H9 (cell line): ENCODE measurements around the gene DNAJC18. TPM values are rescaled to one million over a fixed set of nuclear protein-coding genes. Genes with fewer than 3 reads are reported as not detected.

Experiments
- DNase-seq: peaks from one replicate; pipeline ENCODE4 v3.0.0-alpha.2; 2017
- H2AFZ ChIP-seq: one replicate; pipeline ENCODE4 v1.6.1; 2013; ENCODE audit warnings: mild to moderate bottlenecking, low read length, control low read depth, moderate library complexity
- H2AK5ac ChIP-seq: 2 replicates; pipeline ENCODE4 v1.6.1; 2013; ENCODE audit warnings: low read length, control low read depth, mixed read lengths; ENCODE audit not compliant: insufficient read length
- H2BK120ac ChIP-seq: one replicate; pipeline ENCODE4 v1.6.1; 2013; ENCODE audit warnings: low read depth, mild to moderate bottlenecking, low read length, control low read depth, inconsistent platforms; ENCODE audit not compliant: poor library complexity, severe bottlenecking
- H2BK12ac ChIP-seq: 2 replicates; pipeline ENCODE4 v1.6.1; 2013; ENCODE audit warnings: low read length, control low read depth, mixed read lengths, low read depth; ENCODE audit not compliant: insufficient read length
- H2BK15ac ChIP-seq: 2 replicates; pipeline ENCODE4 v1.6.1; 2013; ENCODE audit warnings: low read depth, low read length, control low read depth
- H2BK20ac ChIP-seq: one replicate; pipeline ENCODE4 v1.6.1; 2013; ENCODE audit warnings: low read depth, mild to moderate bottlenecking, low read length, control low read depth, inconsistent platforms; ENCODE audit not compliant: poor library complexity, severe bottlenecking
- H2BK5ac ChIP-seq: 2 replicates; pipeline ENCODE4 v1.6.1; 2013; ENCODE audit warnings: low read length, control low read depth, mixed read lengths; ENCODE audit not compliant: insufficient read length
- H3K14ac ChIP-seq: 2 replicates; pipeline ENCODE4 v1.6.1; 2013; ENCODE audit warnings: low read length, control low read depth; ENCODE audit not compliant: insufficient read depth
- H3K18ac ChIP-seq: 2 replicates; pipeline ENCODE4 v1.6.1; 2013; ENCODE audit warnings: low read depth, mild to moderate bottlenecking, mixed read lengths, low read length, control low read depth; ENCODE audit not compliant: insufficient read length
- H3K23ac ChIP-seq: 2 replicates; pipeline ENCODE4 v1.6.1; 2013; ENCODE audit warnings: low read length, control low read depth, mixed read lengths, low read depth; ENCODE audit not compliant: insufficient read length
- H3K23me2 ChIP-seq: 2 replicates; pipeline ENCODE4 v1.6.1; 2013; ENCODE audit warnings: low read depth, mild to moderate bottlenecking, mixed read lengths, low read length, control low read depth; ENCODE audit not compliant: insufficient read length, poor library complexity, severe bottlenecking
- H3K27ac ChIP-seq: 2 replicates; pipeline ENCODE4 v1.5.1; 2013; ENCODE audit warnings: low read length, control low read depth, mixed read lengths, low read depth; ENCODE audit not compliant: insufficient read length
- H3K27me3 ChIP-seq: 2 replicates; pipeline ENCODE4 v1.6.1; 2013; ENCODE audit warnings: low read length, control low read depth, inconsistent platforms; ENCODE audit not compliant: insufficient read depth
- H3K4ac ChIP-seq: 2 replicates; pipeline ENCODE4 v1.6.1; 2013; ENCODE audit warnings: low read depth, mild to moderate bottlenecking, control low read depth, inconsistent platforms, low read length, moderate library complexity
- H3K4me1 ChIP-seq: 2 replicates; pipeline ENCODE4 v1.6.1; 2013; ENCODE audit warnings: low read length, control low read depth, inconsistent platforms; ENCODE audit not compliant: insufficient read depth
- H3K4me2 ChIP-seq: 2 replicates; pipeline ENCODE4 v1.6.1; 2013; ENCODE audit warnings: low read length, control low read depth, mixed read lengths; ENCODE audit not compliant: insufficient read length, insufficient read depth
- H3K56ac ChIP-seq: 2 replicates; pipeline ENCODE4 v1.6.1; 2013; ENCODE audit warnings: low read depth, mild to moderate bottlenecking, mixed read lengths, low read length, control low read depth; ENCODE audit not compliant: insufficient read length
- H3K79me1 ChIP-seq: 2 replicates; pipeline ENCODE4 v1.6.1; 2013; ENCODE audit warnings: low read depth, mild to moderate bottlenecking, moderate library complexity, low read length, control low read depth, inconsistent platforms; ENCODE audit not compliant: insufficient read depth, poor library complexity, severe bottlenecking
- H3K79me2 ChIP-seq: 2 replicates; pipeline ENCODE4 v1.6.1; 2013; ENCODE audit warnings: low read length, control low read depth, inconsistent platforms; ENCODE audit not compliant: insufficient read depth
- H3K9ac ChIP-seq: 2 replicates; pipeline ENCODE4 v1.6.1; 2013; ENCODE audit warnings: low read length, control low read depth, mixed read lengths; ENCODE audit not compliant: insufficient read length; ENCODE audit errors: extremely low read depth
- H3K9me3 ChIP-seq: one replicate; pipeline ENCODE4 v1.6.1; 2013; ENCODE audit warnings: low read depth, low read length, inconsistent platforms; ENCODE audit not compliant: control insufficient read depth
- H3T11ph ChIP-seq: one replicate; pipeline ENCODE4 v1.6.1; 2013; ENCODE audit warnings: mild to moderate bottlenecking, low read length, control low read depth, inconsistent platforms
- H4K20me1 ChIP-seq: one replicate; pipeline ENCODE4 v1.6.1; 2013; ENCODE audit not compliant: control insufficient read depth, insufficient read length, insufficient read depth
- H4K5ac ChIP-seq: 2 replicates; pipeline ENCODE4 v1.6.1; 2013; ENCODE audit warnings: low read depth, mild to moderate bottlenecking, mixed read lengths, low read length, control low read depth; ENCODE audit not compliant: insufficient read length
- H4K8ac ChIP-seq: replicated peaks from 2 replicates; pipeline ENCODE4 v1.6.1; 2013; ENCODE audit warnings: low read length, control low read depth, mixed read lengths, low read depth; ENCODE audit not compliant: insufficient read length
- H4K91ac ChIP-seq: 2 replicates; pipeline ENCODE4 v1.6.1; 2013; ENCODE audit warnings: low read depth, mild to moderate bottlenecking, moderate library complexity, mixed read lengths, low read length, control low read depth; ENCODE audit not compliant: insufficient read length
- H3K27ac Mint-ChIP-seq, 3 experiments: 2 replicates in 2 of 3; 3 replicates in 1 of 3; pipeline ENCODE4 v1.8.0; 2020 to 2021; ENCODE audit warnings: mixed read lengths in 3 of 3, mild to moderate bottlenecking in 1 of 3, moderate library complexity in 1 of 3
- H3K27me3 Mint-ChIP-seq: 2 replicates; pipeline ENCODE4 v1.8.0; 2021; ENCODE audit warnings: low read depth, mild to moderate bottlenecking, moderate library complexity, mixed read lengths
- H3K36me3 Mint-ChIP-seq, 3 experiments: 2 replicates in 2 of 3; 3 replicates in 1 of 3; pipeline ENCODE4 v1.8.0; 2020 to 2021; ENCODE audit warnings: low read depth in 3 of 3, mixed read lengths in 3 of 3; ENCODE audit not compliant: insufficient read depth in 1 of 3
- H3K4me1 Mint-ChIP-seq, 2 experiments: 2 replicates each; pipeline ENCODE4 v1.8.0; 2020; ENCODE audit warnings: mixed read lengths in 2 of 2
- H3K4me3 Mint-ChIP-seq, 2 experiments: 2 replicates in 1 of 2; 3 replicates in 1 of 2; pipeline ENCODE4 v1.8.0; 2020 to 2021; ENCODE audit warnings: mild to moderate bottlenecking in 2 of 2, mixed read lengths in 2 of 2, moderate library complexity in 1 of 2
- H3K9me3 Mint-ChIP-seq, 2 experiments: 2 replicates in 1 of 2; 3 replicates in 1 of 2; pipeline ENCODE4 v1.8.0; 2020; ENCODE audit warnings: mild to moderate bottlenecking in 2 of 2, mixed read lengths in 2 of 2, moderate library complexity in 1 of 2
- WGBS: extraction: QIAGEN DNeasy Blood & Tissue Kit; methylation state at CpG from one replicate; pipeline ENCODE4 v1.1.7; 2013; ENCODE audit warnings: missing lambda C conversion rate, low lambda C conversion rate, mixed read lengths; ENCODE audit not compliant: insufficient read length; ENCODE audit errors: extremely low coverage; 5-methylcytosine and 5-hydroxymethylcytosine counted together
- total RNA-seq: library from RNA; stranded (reverse); gene quantifications from 2 replicates; pipeline ENCODE4 v1.2.1, GENCODE V29; 2021
- TF ChIP-seq, protein P1 (sequence below): fragments of 200-600 bp; sonication (generic); conservative IDR thresholded peaks from 3 replicates; pipeline ENCODE4 v1.8.0; 2021; ENCODE audit warnings: antibody characterized with exemption, mild to moderate bottlenecking

DNAJC18 gene
- total RNA-seq, 1 experiment from 2014 or later: 26.5 TPM

DNA sequence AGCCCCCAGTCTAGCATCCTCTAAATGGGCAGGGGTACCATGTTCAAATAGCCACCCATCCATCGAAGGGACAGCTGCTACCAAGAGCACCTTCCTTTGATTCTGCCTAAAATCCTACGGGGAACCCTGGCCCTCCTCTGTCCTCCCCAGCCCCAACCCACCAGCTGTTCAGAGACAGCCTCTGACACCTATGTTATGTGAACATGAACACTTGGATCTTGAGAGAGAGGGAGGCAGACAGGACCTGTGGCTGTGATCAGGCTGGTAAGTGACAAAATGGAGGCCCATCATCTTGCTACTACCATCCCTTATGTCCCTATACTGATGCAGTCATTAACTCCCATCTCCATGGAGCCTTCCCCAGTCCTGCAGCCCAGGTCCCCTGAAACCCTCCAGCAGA lies 64.4 kb downstream of the DNAJC18 start:
- Histone ChIP-seq H3K79me2 (no peaks in the 10 kb centered on the region), H3K27ac (no peak overlapping the region), H3K79me1 (no peaks in the 10 kb centered on the region), H3K14ac (no peak overlapping the region), H3K4me2 (no peak overlapping the region), H2BK5ac (no peak overlapping the region), H3K56ac (no peak overlapping the region), H4K91ac (no peak overlapping the region), H2BK120ac (no peak overlapping the region), H3K9me3 (no peaks in the 10 kb centered on the region), H2BK20ac (no peak overlapping the region), H4K8ac (no peak overlapping the region), H2BK15ac (no peak overlapping the region), H2AFZ (no peak overlapping the region), H3K4me1 (no peaks in the 10 kb centered on the region), H4K20me1 (no peaks in the 10 kb centered on the region), H2BK12ac (no peak overlapping the region), H3K4ac (no peak overlapping the region), H3K23me2 (no peaks in the 10 kb centered on the region), H2AK5ac (no peak overlapping the region), H3K18ac (no peak overlapping the region), H3K23ac (no peak overlapping the region), H4K5ac (no peak overlapping the region), H3T11ph (no peak overlapping the region), H3K27me3 (no peaks in the 10 kb centered on the region), H3K9ac (no peak overlapping the region)
- peaks cover 8 to 29% (median 12%) of the 10 kb centered on the region in 3 experiments; a peak in 6 of 7 replicates for H3K36me3 Mint-ChIP-seq
- H3K27ac Mint-ChIP-seq: peak overlapping the region in 1 of 3 experiments; percentile 89; a peak in 3 of 7 replicates
- WGBS: no CpG with 5 or more reads among the region's 2 CpGs
- H3K9me3 Mint-ChIP-seq: no peaks in the 10 kb centered on the region
- TF ChIP-seq, protein P1, sequence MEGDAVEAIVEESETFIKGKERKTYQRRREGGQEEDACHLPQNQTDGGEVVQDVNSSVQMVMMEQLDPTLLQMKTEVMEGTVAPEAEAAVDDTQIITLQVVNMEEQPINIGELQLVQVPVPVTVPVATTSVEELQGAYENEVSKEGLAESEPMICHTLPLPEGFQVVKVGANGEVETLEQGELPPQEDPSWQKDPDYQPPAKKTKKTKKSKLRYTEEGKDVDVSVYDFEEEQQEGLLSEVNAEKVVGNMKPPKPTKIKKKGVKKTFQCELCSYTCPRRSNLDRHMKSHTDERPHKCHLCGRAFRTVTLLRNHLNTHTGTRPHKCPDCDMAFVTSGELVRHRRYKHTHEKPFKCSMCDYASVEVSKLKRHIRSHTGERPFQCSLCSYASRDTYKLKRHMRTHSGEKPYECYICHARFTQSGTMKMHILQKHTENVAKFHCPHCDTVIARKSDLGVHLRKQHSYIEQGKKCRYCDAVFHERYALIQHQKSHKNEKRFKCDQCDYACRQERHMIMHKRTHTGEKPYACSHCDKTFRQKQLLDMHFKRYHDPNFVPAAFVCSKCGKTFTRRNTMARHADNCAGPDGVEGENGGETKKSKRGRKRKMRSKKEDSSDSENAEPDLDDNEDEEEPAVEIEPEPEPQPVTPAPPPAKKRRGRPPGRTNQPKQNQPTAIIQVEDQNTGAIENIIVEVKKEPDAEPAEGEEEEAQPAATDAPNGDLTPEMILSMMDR: no peak
- H3K4me3 Mint-ChIP-seq: no peak overlapping the region
- peaks cover 7 to 8% of the 10 kb centered on the region in 2 experiments; a peak in 3 of 4 replicates for H3K4me1 Mint-ChIP-seq
- no peak for DNase-seq
- H3K27me3 Mint-ChIP-seq: no peaks in the 10 kb centered on the region
